MM.1S (cell line): ENCODE data around the gene CCSER1.

ENCODE experiments used
- CTCF ChIP-seq: fragments of 300-600 bp; sonication (generic); IDR thresholded peaks from 2 replicates; pipeline ENCODE4 v1.5.1; 2016; ENCODE audit warnings: antibody characterized with exemption, low read length, mixed read lengths
- EZH2phosphoT487 ChIP-seq: fragments of 300-600 bp; sonication (generic); IDR thresholded peaks from 2 replicates; pipeline ENCODE4 v1.6.1; 2018; ENCODE audit warnings: antibody characterized with exemption, low read length

GRCh38 chr4:90122355-90122748 is 4.8 kb upstream of the CCSER1 start:
- TF ChIP-seq CTCF, result no peak
- no peak for TF ChIP-seq EZH2phosphoT487
